WTC11 (cell line): Measurements from ENCODE around the gene EEF2K.

ENCODE experiments used
- ATF3 ChIP-seq: sonication (generic); formaldehyde crosslinking; conservative IDR thresholded peaks from 2 replicates; pipeline ENCODE4 v1.8.1; 2022; ENCODE audit warnings: mild to moderate bottlenecking, missing genetic modification reagents
- CREB1 ChIP-seq: sonication (generic); formaldehyde crosslinking; IDR thresholded peaks from 2 replicates; pipeline ENCODE4 v1.8.0; 2023; ENCODE audit warnings: mild to moderate bottlenecking, missing genetic modification reagents
- FOXK1 ChIP-seq: sonication (generic); formaldehyde crosslinking; IDR thresholded peaks from 2 replicates; pipeline ENCODE4 v1.8.0; 2022; ENCODE audit warnings: mild to moderate bottlenecking, moderate library complexity, missing genetic modification reagents
- IRF2 ChIP-seq: sonication (generic); formaldehyde crosslinking; IDR thresholded peaks from 2 replicates; pipeline ENCODE4 v1.8.0; 2022; ENCODE audit warnings: low read depth, missing genetic modification reagents, borderline replicate concordance
- MXD4 ChIP-seq: fragments of 250-450 bp; sonication (Bioruptor Pico); IDR thresholded peaks from 2 replicates; pipeline ENCODE4 v1.8.0; 2021; ENCODE audit warnings: mild to moderate bottlenecking, moderate library complexity, borderline replicate concordance
- NFE2L1 ChIP-seq: sonication (generic); formaldehyde crosslinking; IDR thresholded peaks from 2 replicates; pipeline ENCODE4 v1.8.1; 2023; ENCODE audit warnings: missing genetic modification reagents
- SMAD3 ChIP-seq: sonication (generic); formaldehyde crosslinking; IDR thresholded peaks from 2 replicates; pipeline ENCODE4 v1.8.0; 2022; ENCODE audit warnings: missing genetic modification reagents, mild to moderate bottlenecking, borderline replicate concordance
- TCF7 ChIP-seq: sonication (generic); formaldehyde crosslinking; IDR thresholded peaks from 2 replicates; pipeline ENCODE4 v1.8.0; 2022; ENCODE audit warnings: mild to moderate bottlenecking, low read depth, missing genetic modification reagents, moderate library complexity
- ZMAT4 ChIP-seq: fragments of 250-450 bp; sonication (Bioruptor Pico); IDR thresholded peaks from 2 replicates; pipeline ENCODE4 v1.9.0; 2021; ENCODE audit warnings: mild to moderate bottlenecking
- ZNF317 ChIP-seq: sonication (generic); formaldehyde crosslinking; IDR thresholded peaks from 2 replicates; pipeline ENCODE4 v1.8.1; 2023; ENCODE audit warnings: low read depth, mild to moderate bottlenecking, moderate library complexity, missing genetic modification reagents, borderline replicate concordance
- TF ChIP-seq, protein P1 (sequence below): fragments of 200-600 bp; IDR thresholded peaks from 2 replicates; pipeline ENCODE4 v1.8.0; 2022; ENCODE audit warnings: antibody characterized with exemption
- TF ChIP-seq, protein P2 (sequence below): sonication (generic); formaldehyde crosslinking; IDR thresholded peaks from 2 replicates; pipeline ENCODE4 v1.8.0; 2022; ENCODE audit warnings: mild to moderate bottlenecking, missing genetic modification reagents
- TF ChIP-seq, protein P3 (sequence below): sonication (generic); formaldehyde crosslinking; IDR thresholded peaks from 2 replicates; pipeline ENCODE4 v1.8.1; 2022; ENCODE audit warnings: mild to moderate bottlenecking, moderate library complexity, missing genetic modification reagents

DNA sequence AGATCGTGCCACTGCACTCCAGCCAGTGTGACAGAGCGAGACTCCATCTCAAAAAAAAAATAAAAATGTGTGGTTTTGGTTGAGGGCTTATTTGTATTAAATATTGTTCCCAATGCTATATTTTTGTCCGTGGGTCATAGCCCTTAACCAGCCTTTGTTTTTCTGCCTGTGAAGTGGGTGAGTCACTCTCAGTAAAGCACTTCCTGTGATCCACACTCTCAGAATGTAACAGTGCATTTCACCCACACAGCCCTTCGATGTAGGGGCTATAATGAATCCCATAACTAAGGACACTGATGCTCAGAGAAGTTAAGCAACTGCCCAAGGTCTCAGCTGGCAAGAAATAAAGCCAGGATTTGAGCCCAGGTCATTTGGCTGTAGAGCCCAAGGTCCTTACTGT lies 56.4 kb downstream of the EEF2K start:
- TF ChIP-seq, protein P1, sequence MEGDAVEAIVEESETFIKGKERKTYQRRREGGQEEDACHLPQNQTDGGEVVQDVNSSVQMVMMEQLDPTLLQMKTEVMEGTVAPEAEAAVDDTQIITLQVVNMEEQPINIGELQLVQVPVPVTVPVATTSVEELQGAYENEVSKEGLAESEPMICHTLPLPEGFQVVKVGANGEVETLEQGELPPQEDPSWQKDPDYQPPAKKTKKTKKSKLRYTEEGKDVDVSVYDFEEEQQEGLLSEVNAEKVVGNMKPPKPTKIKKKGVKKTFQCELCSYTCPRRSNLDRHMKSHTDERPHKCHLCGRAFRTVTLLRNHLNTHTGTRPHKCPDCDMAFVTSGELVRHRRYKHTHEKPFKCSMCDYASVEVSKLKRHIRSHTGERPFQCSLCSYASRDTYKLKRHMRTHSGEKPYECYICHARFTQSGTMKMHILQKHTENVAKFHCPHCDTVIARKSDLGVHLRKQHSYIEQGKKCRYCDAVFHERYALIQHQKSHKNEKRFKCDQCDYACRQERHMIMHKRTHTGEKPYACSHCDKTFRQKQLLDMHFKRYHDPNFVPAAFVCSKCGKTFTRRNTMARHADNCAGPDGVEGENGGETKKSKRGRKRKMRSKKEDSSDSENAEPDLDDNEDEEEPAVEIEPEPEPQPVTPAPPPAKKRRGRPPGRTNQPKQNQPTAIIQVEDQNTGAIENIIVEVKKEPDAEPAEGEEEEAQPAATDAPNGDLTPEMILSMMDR, result no peak
- TF ChIP-seq NFE2L1 (no peak), ZNF317 (CRISPR knock-in tag) (no peak), ATF3 (CRISPR knock-in tag) (no peak), ZMAT4 (no peak), TCF7 (CRISPR knock-in tag) (no peak), SMAD3 (CRISPR knock-in tag) (no peak), FOXK1 (CRISPR knock-in tag) (no peak), MXD4 (no peak), IRF2 (CRISPR knock-in tag) (no peak), CREB1 (CRISPR knock-in tag) (no peak)
- TF ChIP-seq, protein P2, sequence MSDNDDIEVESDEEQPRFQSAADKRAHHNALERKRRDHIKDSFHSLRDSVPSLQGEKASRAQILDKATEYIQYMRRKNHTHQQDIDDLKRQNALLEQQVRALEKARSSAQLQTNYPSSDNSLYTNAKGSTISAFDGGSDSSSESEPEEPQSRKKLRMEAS (CRISPR knock-in tag), result no peak
- TF ChIP-seq, protein P3, sequence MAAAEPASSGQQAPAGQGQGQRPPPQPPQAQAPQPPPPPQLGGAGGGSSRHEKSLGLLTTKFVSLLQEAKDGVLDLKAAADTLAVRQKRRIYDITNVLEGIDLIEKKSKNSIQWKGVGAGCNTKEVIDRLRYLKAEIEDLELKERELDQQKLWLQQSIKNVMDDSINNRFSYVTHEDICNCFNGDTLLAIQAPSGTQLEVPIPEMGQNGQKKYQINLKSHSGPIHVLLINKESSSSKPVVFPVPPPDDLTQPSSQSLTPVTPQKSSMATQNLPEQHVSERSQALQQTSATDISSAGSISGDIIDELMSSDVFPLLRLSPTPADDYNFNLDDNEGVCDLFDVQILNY (CRISPR knock-in tag), result no peak
